ENCODE data around the gene ARR3.

GRCh38 chrX:70264784-70265183 is 3.4 kb upstream of the ARR3 start:
- TF ChIP-seq, protein P1, sequence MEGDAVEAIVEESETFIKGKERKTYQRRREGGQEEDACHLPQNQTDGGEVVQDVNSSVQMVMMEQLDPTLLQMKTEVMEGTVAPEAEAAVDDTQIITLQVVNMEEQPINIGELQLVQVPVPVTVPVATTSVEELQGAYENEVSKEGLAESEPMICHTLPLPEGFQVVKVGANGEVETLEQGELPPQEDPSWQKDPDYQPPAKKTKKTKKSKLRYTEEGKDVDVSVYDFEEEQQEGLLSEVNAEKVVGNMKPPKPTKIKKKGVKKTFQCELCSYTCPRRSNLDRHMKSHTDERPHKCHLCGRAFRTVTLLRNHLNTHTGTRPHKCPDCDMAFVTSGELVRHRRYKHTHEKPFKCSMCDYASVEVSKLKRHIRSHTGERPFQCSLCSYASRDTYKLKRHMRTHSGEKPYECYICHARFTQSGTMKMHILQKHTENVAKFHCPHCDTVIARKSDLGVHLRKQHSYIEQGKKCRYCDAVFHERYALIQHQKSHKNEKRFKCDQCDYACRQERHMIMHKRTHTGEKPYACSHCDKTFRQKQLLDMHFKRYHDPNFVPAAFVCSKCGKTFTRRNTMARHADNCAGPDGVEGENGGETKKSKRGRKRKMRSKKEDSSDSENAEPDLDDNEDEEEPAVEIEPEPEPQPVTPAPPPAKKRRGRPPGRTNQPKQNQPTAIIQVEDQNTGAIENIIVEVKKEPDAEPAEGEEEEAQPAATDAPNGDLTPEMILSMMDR (IDR thresholded peaks at IDR 0.05) = no peak
- TF ChIP-seq POLR2A (IDR thresholded peaks at IDR 0.05) = no peak
